Parathyroid adenoma (tissue), 2 donors: ENCODE data around the gene TIGIT.

Experiments
- H2AFZ ChIP-seq: fragments of 300-600 bp; sonication (generic); one replicate; pipeline ENCODE4 v1.7.0; 2017; ENCODE audit warnings: antibody characterized with exemption, mild to moderate bottlenecking
- H3K27ac ChIP-seq: fragments of 300-600 bp; sonication (generic); one replicate; pipeline ENCODE4 v1.7.0; 2017
- H3K27me3 ChIP-seq: fragments of 300-600 bp; sonication (generic); one replicate; pipeline ENCODE4 v1.7.0; 2017; ENCODE audit warnings: low read length; ENCODE audit not compliant: control insufficient read depth, insufficient read depth
- H3K36me3 ChIP-seq: fragments of 300-600 bp; sonication (generic); one replicate; pipeline ENCODE4 v1.7.0; 2017; ENCODE audit warnings: low read length; ENCODE audit not compliant: control insufficient read depth, insufficient read depth
- H3K4me1 ChIP-seq: fragments of 300-600 bp; sonication (generic); one replicate; pipeline ENCODE4 v1.7.0; 2017; ENCODE audit warnings: control low read depth
- H3K4me2 ChIP-seq: fragments of 300-600 bp; sonication (generic); one replicate; pipeline ENCODE4 v1.7.0; 2017; ENCODE audit warnings: low read length
- H3K4me3 ChIP-seq: fragments of 300-600 bp; sonication (generic); one replicate; pipeline ENCODE4 v1.7.0; 2017; ENCODE audit warnings: low read depth, low read length
- H3K79me2 ChIP-seq: fragments of 300-600 bp; sonication (generic); one replicate; pipeline ENCODE4 v1.7.0; 2017; ENCODE audit warnings: control low read depth
- H3K9ac ChIP-seq: fragments of 300-600 bp; sonication (generic); one replicate; pipeline ENCODE4 v1.7.0; 2017; ENCODE audit warnings: mild to moderate bottlenecking
- H3K9me3 ChIP-seq: fragments of 300-600 bp; sonication (generic); one replicate; pipeline ENCODE4 v1.7.0; 2017; ENCODE audit warnings: low read length; ENCODE audit not compliant: control insufficient read depth
- TF ChIP-seq, protein P1 (sequence below): fragments of 300-600 bp; sonication (generic); IDR thresholded peaks from one replicate; pipeline ENCODE4 v1.7.0; 2017; ENCODE audit warnings: antibody characterized with exemption, mild to moderate bottlenecking
- donor health status: primary hyperparathyroidism.

The TIGIT gene

DNA sequence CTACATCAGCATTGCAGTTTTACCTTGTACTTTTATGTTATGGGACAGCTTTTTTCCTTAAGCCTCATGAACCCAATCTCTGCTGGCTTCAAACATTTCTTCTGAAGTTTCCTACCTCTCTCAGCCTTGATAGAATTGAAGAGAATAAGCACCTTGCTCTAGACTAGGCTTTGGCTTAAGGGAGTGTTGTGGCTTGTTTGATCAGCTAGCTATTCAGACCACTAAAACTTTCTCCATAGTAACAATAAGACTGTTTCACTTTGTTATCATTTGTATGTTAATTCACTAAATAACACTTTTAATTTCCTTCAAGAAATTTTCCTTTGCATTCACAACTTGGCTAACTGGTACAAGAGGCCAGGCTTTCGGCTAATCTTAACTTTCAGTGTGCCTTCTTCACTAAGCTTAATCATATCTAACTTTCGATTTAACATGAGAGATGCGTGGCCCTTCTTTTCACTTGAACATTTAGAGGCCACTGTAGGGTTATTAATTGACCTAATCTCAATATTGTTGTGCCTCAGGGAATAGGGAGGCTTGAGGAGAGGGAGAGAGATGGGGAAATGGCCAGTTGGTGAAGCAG is 8.1 kb upstream of the TIGIT start:
- no peaks in the 10 kb centered on the region for H3K9me3 ChIP-seq
- no peak overlapping the region for H3K27ac ChIP-seq
- no peaks in the 10 kb centered on the region for H3K36me3 ChIP-seq
- H2AFZ ChIP-seq: no peak overlapping the region
- no peak overlapping the region for H3K4me3 ChIP-seq
- TF ChIP-seq, protein P1, sequence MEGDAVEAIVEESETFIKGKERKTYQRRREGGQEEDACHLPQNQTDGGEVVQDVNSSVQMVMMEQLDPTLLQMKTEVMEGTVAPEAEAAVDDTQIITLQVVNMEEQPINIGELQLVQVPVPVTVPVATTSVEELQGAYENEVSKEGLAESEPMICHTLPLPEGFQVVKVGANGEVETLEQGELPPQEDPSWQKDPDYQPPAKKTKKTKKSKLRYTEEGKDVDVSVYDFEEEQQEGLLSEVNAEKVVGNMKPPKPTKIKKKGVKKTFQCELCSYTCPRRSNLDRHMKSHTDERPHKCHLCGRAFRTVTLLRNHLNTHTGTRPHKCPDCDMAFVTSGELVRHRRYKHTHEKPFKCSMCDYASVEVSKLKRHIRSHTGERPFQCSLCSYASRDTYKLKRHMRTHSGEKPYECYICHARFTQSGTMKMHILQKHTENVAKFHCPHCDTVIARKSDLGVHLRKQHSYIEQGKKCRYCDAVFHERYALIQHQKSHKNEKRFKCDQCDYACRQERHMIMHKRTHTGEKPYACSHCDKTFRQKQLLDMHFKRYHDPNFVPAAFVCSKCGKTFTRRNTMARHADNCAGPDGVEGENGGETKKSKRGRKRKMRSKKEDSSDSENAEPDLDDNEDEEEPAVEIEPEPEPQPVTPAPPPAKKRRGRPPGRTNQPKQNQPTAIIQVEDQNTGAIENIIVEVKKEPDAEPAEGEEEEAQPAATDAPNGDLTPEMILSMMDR: no peak
- no peak overlapping the region for H3K9ac ChIP-seq
- H3K4me1 ChIP-seq: no peaks in the 10 kb centered on the region
- H3K27me3 ChIP-seq: no peaks in the 10 kb centered on the region
- H3K79me2 ChIP-seq: no peaks in the 10 kb centered on the region
- no peak overlapping the region for H3K4me2 ChIP-seq

DNA sequence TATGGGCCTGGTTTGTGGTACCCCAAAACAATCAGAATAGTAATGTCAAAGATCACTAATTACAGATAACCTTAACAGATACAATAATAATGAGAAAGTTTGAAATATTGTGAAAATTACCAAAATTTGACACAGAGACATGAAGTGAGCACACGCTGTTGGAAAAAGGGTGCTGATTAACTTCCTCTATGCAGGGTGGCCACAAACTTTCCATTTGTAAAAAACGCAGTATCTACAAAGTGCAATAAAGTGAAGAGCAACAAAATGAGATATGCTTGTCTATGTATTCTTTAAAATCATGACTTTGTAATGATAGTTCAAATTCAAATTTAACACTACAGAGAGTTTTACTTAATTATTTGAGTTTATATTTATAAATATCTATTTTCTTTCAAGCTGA is 7.6 kb upstream of the TIGIT start:
- H3K27ac ChIP-seq: no peak overlapping the region

DNA sequence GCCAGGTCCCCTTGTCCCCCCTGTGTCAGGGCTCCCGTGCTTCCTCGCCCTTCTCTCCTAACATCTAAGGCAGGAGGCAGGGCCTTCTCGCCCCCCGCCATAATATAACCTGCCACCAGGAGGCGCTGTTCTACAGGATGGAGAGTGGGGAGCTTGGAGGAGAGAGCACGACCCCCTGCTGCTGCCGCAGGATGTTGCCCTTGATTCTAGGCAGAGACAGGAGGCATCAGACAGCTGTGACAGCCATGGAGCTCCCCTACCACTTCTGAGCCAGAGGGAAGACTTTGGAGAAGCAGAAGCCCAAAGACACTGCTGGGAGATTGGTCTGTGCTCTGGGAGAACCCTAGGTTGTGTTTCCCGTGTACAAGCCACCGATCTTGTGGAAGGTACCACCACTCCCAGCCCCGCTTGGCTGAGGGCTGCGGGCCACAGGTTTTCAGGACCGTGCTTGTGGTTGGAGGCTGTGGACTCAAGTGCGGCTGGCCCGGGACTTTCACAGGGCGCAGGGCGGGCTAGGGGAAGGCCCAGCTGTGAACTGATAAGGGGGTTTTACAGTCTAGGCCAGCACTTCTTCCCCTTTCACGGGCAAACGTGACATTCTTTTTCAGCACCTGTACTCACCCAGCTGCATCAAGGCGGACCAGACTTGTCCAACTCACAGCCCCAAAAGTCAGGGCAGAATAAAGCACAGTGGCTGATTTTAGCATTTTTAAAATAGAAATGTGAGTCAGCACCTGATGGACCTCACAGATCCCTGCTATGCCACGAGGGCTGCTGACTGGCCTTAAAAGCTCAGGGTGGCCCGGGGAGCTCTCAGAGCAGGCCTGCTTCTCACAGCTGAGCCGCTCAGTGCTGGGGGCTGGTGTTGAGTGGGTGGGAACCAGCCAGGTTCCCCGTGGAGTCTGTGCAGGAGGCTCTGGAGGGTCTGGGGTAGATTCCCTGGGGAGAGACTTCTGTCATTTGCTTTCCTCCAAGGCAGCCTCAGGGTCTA is 2.6 kb upstream of the TIGIT start:
- no peak overlapping the region for H3K4me2 ChIP-seq
- H2AFZ ChIP-seq: no peak overlapping the region
- H3K79me2 ChIP-seq: no peaks in the 10 kb centered on the region
- TF ChIP-seq, protein P1: peak; percentile 53
- H3K27me3 ChIP-seq: no peaks in the 10 kb centered on the region
- H3K9me3 ChIP-seq: no peaks in the 10 kb centered on the region
- H3K36me3 ChIP-seq: no peaks in the 10 kb centered on the region
- no peak overlapping the region for H3K27ac ChIP-seq
- H3K4me1 ChIP-seq: no peaks in the 10 kb centered on the region
- no peak overlapping the region for H3K9ac ChIP-seq
- no peak overlapping the region for H3K4me3 ChIP-seq

More for the DNA sequence above, 7.6 kb upstream of the TIGIT start:
- TF ChIP-seq, protein P1: no peak
- H3K9ac ChIP-seq: no peak overlapping the region
- no peak overlapping the region for H3K4me3 ChIP-seq
- H3K4me1 ChIP-seq: no peaks in the 10 kb centered on the region
- no peaks in the 10 kb centered on the region for H3K36me3 ChIP-seq
- H2AFZ ChIP-seq: no peak overlapping the region
- no peaks in the 10 kb centered on the region for H3K79me2 ChIP-seq
- no peaks in the 10 kb centered on the region for H3K27me3 ChIP-seq
- H3K9me3 ChIP-seq: no peaks in the 10 kb centered on the region
- H3K4me2 ChIP-seq: no peak overlapping the region

DNA sequence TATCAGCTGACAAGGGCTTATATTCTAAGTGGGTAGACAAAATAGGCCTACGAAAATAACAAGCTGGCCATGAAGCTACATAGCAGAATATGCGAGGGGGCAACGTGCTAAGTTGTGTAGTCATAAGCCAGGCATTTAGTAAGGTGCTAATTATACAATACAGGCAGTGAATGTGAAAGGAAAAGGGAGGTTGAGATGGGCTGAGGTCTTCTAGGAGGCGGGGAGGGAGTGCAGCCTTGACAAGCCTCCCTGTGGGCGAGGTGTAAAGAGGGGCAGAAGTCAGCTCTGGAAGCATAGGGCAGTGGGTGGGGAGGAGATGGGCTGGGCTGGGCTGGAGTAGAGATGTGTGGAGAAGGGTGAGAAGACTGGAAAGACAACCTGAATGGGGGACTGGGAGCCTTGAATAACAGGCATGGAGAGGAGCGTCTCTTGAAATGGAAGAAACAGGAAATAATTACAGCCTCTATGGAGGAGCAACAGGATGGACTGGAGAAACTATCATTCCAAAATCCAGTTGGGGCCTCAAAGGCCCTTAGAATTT is 1.2 kb downstream of the TIGIT start:
- H3K9me3 ChIP-seq: no peaks in the 10 kb centered on the region
- H3K4me1 ChIP-seq: no peaks in the 10 kb centered on the region
- H3K9ac ChIP-seq: no peak overlapping the region
- TF ChIP-seq, protein P1: no peak
- no peak overlapping the region for H3K27ac ChIP-seq
- H3K36me3 ChIP-seq: no peaks in the 10 kb centered on the region
- no peak overlapping the region for H2AFZ ChIP-seq
- no peaks in the 10 kb centered on the region for H3K79me2 ChIP-seq
- no peaks in the 10 kb centered on the region for H3K27me3 ChIP-seq
- H3K4me2 ChIP-seq: no peak overlapping the region
- H3K4me3 ChIP-seq: no peak overlapping the region
